Muscle layer of colon (tissue), 2 donors: ENCODE data around the gene TP53INP2.
A peak's percentile ranks its signal among the peaks of the same experiment; 100 is the strongest.

Experiments
- H3K27ac ChIP-seq: one replicate; pipeline ENCODE4 v1.7.0; 2013; ENCODE audit warnings: low read depth, mild to moderate bottlenecking, low read length, moderate library complexity
- H3K27me3 ChIP-seq, 2 donors: one replicate each; pipeline ENCODE4 v1.7.0; 2013; ENCODE audit warnings: low read length in 2 of 2, mild to moderate bottlenecking in 2 of 2; ENCODE audit not compliant: insufficient read depth in 2 of 2, control insufficient read depth in 1 of 2
- H3K36me3 ChIP-seq: one replicate; pipeline ENCODE4 v1.7.0; 2013; ENCODE audit warnings: mild to moderate bottlenecking, low read length; ENCODE audit not compliant: insufficient read depth
- H3K4me1 ChIP-seq: one replicate; pipeline ENCODE4 v1.7.0; 2013; ENCODE audit warnings: mild to moderate bottlenecking, low read length; ENCODE audit not compliant: insufficient read depth
- H3K4me3 ChIP-seq, 2 donors: one replicate each; pipeline ENCODE4 v1.7.0; 2013; ENCODE audit warnings: low read length in 2 of 2, low read depth in 1 of 2, mild to moderate bottlenecking in 1 of 2, moderate library complexity in 1 of 2
- H3K9ac ChIP-seq: one replicate; pipeline ENCODE4 v1.7.0; 2013; ENCODE audit warnings: low read length
- H3K9me3 ChIP-seq: one replicate; pipeline ENCODE4 v1.7.0; 2013; ENCODE audit warnings: mild to moderate bottlenecking, low read length
- donor health status: abdominal sarcoma.
- donor health status: Adenocarcinoma of cecum.

TP53INP2 gene

GRCh38 chr20:34706912-34707784 lies 3.0 kb downstream of the TP53INP2 start:
- H3K27ac ChIP-seq: no peak overlapping the region
- H3K9ac ChIP-seq: no peak overlapping the region
- peaks cover 11% of the 10 kb centered on the region for H3K36me3 ChIP-seq
- H3K4me3 ChIP-seq: no peak overlapping the region
- no peaks in the 10 kb centered on the region for H3K27me3 ChIP-seq
- no peaks in the 10 kb centered on the region for H3K9me3 ChIP-seq
- peaks cover 28% of the 10 kb centered on the region for H3K4me1 ChIP-seq

- Histone ChIP-seq H3K9ac (peak overlapping the region; percentile 13), H3K36me3 (peaks cover 22% of the 10 kb centered on the region)
Measured at GRCh38 chr20:34708621-34709043, 4.5 kb downstream of the TP53INP2 start.

DNA sequence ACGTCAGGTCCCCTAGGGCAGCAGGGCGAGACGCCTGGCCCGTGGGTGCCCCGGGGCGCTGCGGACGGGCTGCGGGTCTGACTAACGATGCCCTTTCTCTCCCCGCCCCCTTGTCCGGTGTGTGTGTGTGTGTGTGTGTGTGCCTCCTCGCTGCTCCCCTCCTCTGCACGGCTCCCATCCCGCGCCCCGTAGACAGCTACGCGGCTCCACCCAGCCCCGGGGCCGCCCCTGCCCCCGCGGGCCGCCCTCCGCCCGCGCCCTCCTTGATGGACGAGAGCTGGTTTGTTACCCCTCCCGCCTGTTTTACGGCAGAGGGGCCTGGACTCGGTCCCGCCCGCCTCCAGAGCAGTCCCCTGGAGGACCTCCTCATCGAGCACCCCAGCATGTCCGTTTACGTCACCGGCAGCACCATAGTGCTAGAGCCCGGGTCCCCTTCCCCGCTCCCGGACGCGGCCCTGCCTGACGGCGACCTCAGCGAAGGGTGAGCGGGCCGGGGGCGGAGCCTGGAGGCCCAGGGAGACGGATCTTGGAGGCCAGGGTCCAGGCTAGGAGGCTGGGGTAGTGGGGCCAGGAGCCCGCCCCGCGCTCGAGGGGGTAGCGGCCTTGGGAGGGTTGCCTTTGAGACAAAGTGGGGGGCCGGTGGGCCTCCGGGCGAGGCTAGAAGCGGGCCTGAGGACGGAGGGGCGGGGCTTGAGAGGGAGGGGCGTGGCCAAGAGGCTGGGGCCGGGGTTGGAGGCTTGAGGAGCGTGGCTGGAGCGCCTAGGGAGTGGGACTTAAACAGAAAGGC lies 5.1 kb downstream of the TP53INP2 start:
- H3K4me1 ChIP-seq: peaks cover 24% of the 10 kb centered on the region
- H3K36me3 ChIP-seq: peaks cover 27% of the 10 kb centered on the region
- peak overlapping the region; percentile 43 to 72 for H3K4me3 ChIP-seq
- peak overlapping the region; percentile 94 for H3K27ac ChIP-seq
- no peaks in the 10 kb centered on the region for H3K9me3 ChIP-seq
- no peaks in the 10 kb centered on the region for H3K27me3 ChIP-seq
- H3K9ac ChIP-seq: peak overlapping the region; percentile 80

More at GRCh38 chr20:34708621-34709043, 4.5 kb downstream of the TP53INP2 start:
- Histone ChIP-seq H3K27ac (peak overlapping the region; percentile 94), H3K9me3 (no peaks in the 10 kb centered on the region), H3K4me1 (peaks cover 24% of the 10 kb centered on the region), H3K27me3 (no peaks in the 10 kb centered on the region), H3K4me3 (peak overlapping the region; percentile 43 to 72)

DNA sequence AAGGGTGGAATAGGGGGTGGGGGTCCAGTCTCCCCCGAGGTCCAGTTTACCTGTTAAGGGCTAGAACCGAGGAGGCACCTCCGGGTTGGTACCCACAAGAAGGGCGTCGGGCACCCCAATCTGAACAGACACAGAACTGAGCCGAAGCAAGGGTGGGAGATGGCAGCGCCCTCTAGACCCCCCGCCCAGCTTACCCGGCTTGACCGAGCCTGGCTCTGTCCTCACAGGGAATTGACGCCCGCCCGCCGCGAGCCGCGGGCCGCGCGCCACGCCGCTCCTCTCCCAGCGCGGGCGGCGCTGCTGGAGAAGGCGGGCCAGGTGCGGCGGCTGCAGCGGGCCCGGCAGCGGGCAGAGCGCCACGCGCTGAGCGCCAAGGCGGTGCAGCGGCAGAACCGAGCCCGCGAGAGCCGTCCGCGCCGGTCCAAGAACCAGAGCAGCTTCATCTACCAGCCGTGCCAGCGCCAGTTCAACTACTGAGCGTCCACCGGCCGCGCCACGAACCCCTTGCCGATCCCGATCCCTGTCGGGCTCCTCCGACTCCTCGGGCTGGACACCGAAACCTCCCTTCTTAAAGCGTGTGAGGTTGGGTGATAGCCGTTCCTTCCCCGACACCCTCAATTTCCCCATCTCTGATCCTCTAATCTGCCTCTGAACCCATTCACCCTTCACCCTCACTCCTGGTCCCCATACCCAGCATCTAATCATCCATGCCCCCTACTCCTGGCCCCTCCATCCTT lies 5.9 kb downstream of the TP53INP2 start:
- H3K27ac ChIP-seq: peak overlapping the region; percentile 94
- H3K9me3 ChIP-seq: no peaks in the 10 kb centered on the region

GRCh38 chr20:34710568-34710839 lies 6.4 kb downstream of the TP53INP2 start:
- Histone ChIP-seq H3K27me3 (no peaks in the 10 kb centered on the region), H3K36me3 (peaks cover 38% of the 10 kb centered on the region), H3K9ac (peak overlapping the region; percentile 61), H3K4me1 (peaks cover 16% of the 10 kb centered on the region), H3K27ac (peak overlapping the region; percentile 94), H3K9me3 (no peaks in the 10 kb centered on the region), H3K4me3 (peak overlapping the region; percentile 43 to 72)

More for the DNA sequence above, 5.9 kb downstream of the TP53INP2 start:
- peak overlapping the region; percentile 80 for H3K9ac ChIP-seq
- peaks cover 21% of the 10 kb centered on the region for H3K4me1 ChIP-seq
- no peaks in the 10 kb centered on the region for H3K27me3 ChIP-seq
- H3K4me3 ChIP-seq: peak overlapping the region; percentile 43 to 72
- H3K36me3 ChIP-seq: peaks cover 34% of the 10 kb centered on the region

- H3K27ac ChIP-seq: peak overlapping the region; percentile 94
- H3K36me3 ChIP-seq: peaks cover 38% of the 10 kb centered on the region
- peak overlapping the region; percentile 4 to 72 for H3K4me3 ChIP-seq
- peaks cover 11% of the 10 kb centered on the region for H3K4me1 ChIP-seq
- no peaks in the 10 kb centered on the region for H3K27me3 ChIP-seq
- H3K9me3 ChIP-seq: no peaks in the 10 kb centered on the region
- peak overlapping the region; percentile 61 for H3K9ac ChIP-seq
Measured at GRCh38 chr20:34710861-34711574, 6.9 kb downstream of the TP53INP2 start.

DNA sequence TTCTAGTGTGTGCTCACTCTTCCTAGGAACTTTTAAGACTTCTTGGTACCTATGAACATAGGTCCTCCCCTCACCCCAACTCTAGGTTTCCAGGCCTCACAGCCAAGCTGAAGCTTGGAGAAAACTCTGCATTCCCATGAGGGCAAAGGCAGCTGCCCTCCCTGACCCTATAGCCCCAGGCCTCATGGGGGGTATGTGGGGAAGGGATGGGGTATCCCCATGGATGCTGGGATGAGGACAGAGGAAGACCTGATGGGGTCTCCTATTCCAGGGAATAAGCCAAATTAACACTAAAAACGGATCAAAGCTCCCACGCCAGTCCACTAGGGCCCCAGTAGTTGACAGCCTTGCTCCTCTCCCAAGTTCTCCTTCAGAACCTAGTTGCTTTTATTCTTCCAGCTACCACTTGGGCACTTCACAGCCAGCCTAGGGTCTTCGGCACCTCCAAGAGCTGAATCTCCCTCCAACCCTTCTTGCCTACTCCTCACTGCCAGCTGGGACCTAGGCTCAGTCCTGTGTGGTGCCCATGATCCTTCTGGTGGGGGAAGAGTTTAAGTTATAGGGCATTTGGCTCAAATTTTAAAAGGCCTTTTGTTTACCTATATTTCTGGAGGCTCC lies 7.8 kb downstream of the TP53INP2 start:
- H3K36me3 ChIP-seq: peaks cover 38% of the 10 kb centered on the region

GRCh38 chr20:34712525-34713192 lies 8.5 kb downstream of the TP53INP2 start:
- Histone ChIP-seq H3K4me1 (peaks cover 7% of the 10 kb centered on the region), H3K36me3 (peaks cover 39% of the 10 kb centered on the region), H3K9me3 (no peaks in the 10 kb centered on the region), H3K27ac (no peak overlapping the region), H3K4me3 (no peak overlapping the region), H3K9ac (no peak overlapping the region), H3K27me3 (no peaks in the 10 kb centered on the region)

More for the DNA sequence above, 7.8 kb downstream of the TP53INP2 start:
- Histone ChIP-seq H3K27ac (no peak overlapping the region), H3K27me3 (no peaks in the 10 kb centered on the region), H3K9ac (no peak overlapping the region), H3K4me1 (peaks cover 7% of the 10 kb centered on the region), H3K4me3 (no peak overlapping the region), H3K9me3 (no peaks in the 10 kb centered on the region)

DNA sequence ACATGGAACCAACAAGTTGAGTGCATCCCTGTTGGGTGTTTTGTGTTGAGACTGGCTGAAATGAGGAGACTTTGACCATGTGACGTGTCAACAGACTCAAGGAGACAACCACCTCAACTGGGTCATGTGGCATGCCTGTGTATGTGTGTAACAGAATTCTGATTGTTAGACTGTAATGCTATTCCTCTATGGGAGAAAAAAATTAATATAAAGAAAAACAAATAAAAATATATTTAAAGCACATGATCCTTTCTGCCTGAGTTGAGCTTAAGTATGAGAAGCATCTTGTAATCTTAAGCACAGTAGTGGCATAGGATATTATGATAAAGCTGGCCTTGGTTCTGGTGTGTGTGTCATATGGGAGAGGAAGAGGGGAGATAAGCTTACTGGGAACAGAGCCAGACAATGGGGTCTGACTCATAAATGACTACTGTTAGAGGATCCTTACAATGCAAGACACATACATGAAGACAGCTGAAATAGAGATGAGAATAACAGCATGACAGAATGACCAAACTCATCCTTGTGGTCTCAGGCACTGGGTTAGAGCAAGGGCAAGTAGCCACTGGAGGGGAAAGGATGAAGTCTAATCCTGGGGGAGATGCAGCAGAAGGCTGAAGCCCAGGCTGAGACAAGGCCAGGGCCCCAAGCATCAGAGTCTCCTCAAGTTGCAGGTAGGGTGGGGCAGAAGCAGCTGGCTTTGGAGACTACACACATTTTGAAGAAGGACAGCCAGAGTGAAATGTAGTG lies 9.2 kb downstream of the TP53INP2 start:
- Histone ChIP-seq H3K4me1 (peaks cover 7% of the 10 kb centered on the region), H3K27me3 (no peaks in the 10 kb centered on the region), H3K4me3 (no peak overlapping the region), H3K9me3 (no peaks in the 10 kb centered on the region), H3K27ac (no peak overlapping the region), H3K36me3 (peaks cover 45% of the 10 kb centered on the region), H3K9ac (no peak overlapping the region)
